CD14-positive monocyte (primary cell): Measurements from ENCODE around the gene RCN2. TPM values are rescaled to one million over a fixed set of nuclear protein-coding genes. Genes with fewer than 3 reads are reported as not detected.

Experiments used
- DNase-seq, 3 donors: peaks; one replicate each; pipeline ENCODE4 v3.0.0-alpha.2; 2011 to 2022
- H2AFZ ChIP-seq: 2 replicates; pipeline ENCODE4 v1.6.0; 2012; ENCODE audit warnings: mild to moderate bottlenecking, low read depth, low read length, inconsistent platforms; ENCODE audit not compliant: insufficient read depth, poor library complexity, severe bottlenecking
- H3K27ac ChIP-seq, 2 donors: 1 replicate in 1 of 2; 2 replicates in 1 of 2; pipeline ENCODE4 v1.5.1; 2012 to 2013; ENCODE audit warnings: low read length in 2 of 2, control low read depth in 1 of 2, inconsistent platforms in 1 of 2, low read depth in 1 of 2, mild to moderate bottlenecking in 1 of 2
- H3K27me3 ChIP-seq, 2 donors: one replicate each; pipeline versions ENCODE4 v1.6.0 to v1.6.1; 2011 to 2013; ENCODE audit warnings: low read length in 2 of 2; ENCODE audit not compliant: control insufficient read depth in 2 of 2, insufficient read depth in 2 of 2
- H3K36me3 ChIP-seq, 2 donors: replicated peaks in 1 of 2; 1 replicate in 1 of 2; 2 replicates in 1 of 2; pipeline versions ENCODE4 v1.5.1 to v1.6.1; 2012 to 2013; ENCODE audit warnings: low read length in 2 of 2, control low read depth in 1 of 2, inconsistent platforms in 1 of 2, mild to moderate bottlenecking in 1 of 2; ENCODE audit not compliant: insufficient read depth in 2 of 2, control insufficient read depth in 1 of 2
- H3K4me1 ChIP-seq, 2 donors: 1 replicate in 1 of 2; 2 replicates in 1 of 2; pipeline versions ENCODE4 v1.5.1 to v1.6.1; 2012 to 2013; ENCODE audit warnings: low read length in 2 of 2, control low read depth in 1 of 2, inconsistent platforms in 1 of 2, mild to moderate bottlenecking in 1 of 2, moderate library complexity in 1 of 2; ENCODE audit not compliant: insufficient read depth in 2 of 2, control insufficient read depth in 1 of 2
- H3K4me2 ChIP-seq: replicated peaks from 2 replicates; pipeline ENCODE3; 2012; ENCODE audit warnings: low read length, moderate library complexity, mild to moderate bottlenecking; ENCODE audit not compliant: poor library complexity, severe bottlenecking; ENCODE audit errors: extremely low read depth
- H3K4me3 ChIP-seq, 3 experiments: fragments of 200-600 bp in 1 of 3; sonication (generic) in 1 of 3; replicated peaks in 1 of 3; 1 replicate in 2 of 3; 2 replicates in 1 of 3; pipeline ENCODE4 v1.5.1; 2011 to 2013; ENCODE audit warnings: low read length in 3 of 3, mild to moderate bottlenecking in 3 of 3, control low read depth in 2 of 3, low read depth in 2 of 3, inconsistent platforms in 1 of 3, moderate library complexity in 1 of 3
- H3K79me2 ChIP-seq: 2 replicates; pipeline ENCODE4 v1.6.0; 2012; ENCODE audit warnings: mild to moderate bottlenecking, control low read depth, inconsistent platforms, low read length, moderate library complexity; ENCODE audit not compliant: insufficient read depth
- H3K9ac ChIP-seq: 2 replicates; pipeline ENCODE4 v1.6.0; 2017; ENCODE audit warnings: low read length, mild to moderate bottlenecking; ENCODE audit not compliant: insufficient read depth, poor library complexity, severe bottlenecking
- H3K9me3 ChIP-seq, 2 donors: replicated peaks in 1 of 2; 1 replicate in 1 of 2; 2 replicates in 1 of 2; pipeline versions ENCODE4 v1.5.1 to v1.6.1; 2012 to 2013; ENCODE audit warnings: low read length in 2 of 2, control low read depth in 1 of 2; ENCODE audit not compliant: control insufficient read depth in 1 of 2, insufficient read depth in 1 of 2
- H4K20me1 ChIP-seq: 2 replicates; pipeline ENCODE4 v1.6.0; 2012; ENCODE audit warnings: mild to moderate bottlenecking, low read length, control low read depth, moderate library complexity; ENCODE audit not compliant: insufficient read depth
- H3K27ac Mint-ChIP-seq, 7 donors: one replicate each; pipeline ENCODE4 v1.8.0; 2020; ENCODE audit warnings: mild to moderate bottlenecking in 7 of 7, mixed read lengths in 7 of 7, moderate library complexity in 6 of 7, inconsistent platforms in 2 of 7
- H3K27me3 Mint-ChIP-seq, 3 donors: one replicate each; pipeline ENCODE4 v1.8.0; 2021 to 2022; ENCODE audit warnings: low read depth in 3 of 3, mild to moderate bottlenecking in 3 of 3, mixed read lengths in 3 of 3, moderate library complexity in 3 of 3, inconsistent platforms in 1 of 3
- H3K36me3 Mint-ChIP-seq, 2 donors: one replicate each; pipeline ENCODE4 v1.8.0; 2020; ENCODE audit warnings: mixed read lengths in 2 of 2, inconsistent platforms in 1 of 2, mild to moderate bottlenecking in 1 of 2
- H3K4me1 Mint-ChIP-seq: one replicate; pipeline ENCODE4 v1.8.0; 2020; ENCODE audit warnings: mild to moderate bottlenecking, mixed read lengths
- H3K4me3 Mint-ChIP-seq, 2 donors: one replicate each; pipeline ENCODE4 v1.8.0; 2020; ENCODE audit warnings: mild to moderate bottlenecking in 2 of 2, mixed read lengths in 2 of 2, moderate library complexity in 1 of 2
- H3K9me3 Mint-ChIP-seq, 7 donors: one replicate each; pipeline ENCODE4 v1.8.0; 2020 to 2022; ENCODE audit warnings: mixed read lengths in 7 of 7, mild to moderate bottlenecking in 6 of 7, moderate library complexity in 6 of 7, inconsistent platforms in 2 of 7
- WGBS: methylation state at CpG from one replicate; pipeline ENCODE4 v1.1.5; 2013; ENCODE audit warnings: missing lambda C conversion rate; ENCODE audit not compliant: insufficient coverage; 5-methylcytosine and 5-hydroxymethylcytosine counted together
- intact Hi-C, 2 donors: fragments of 100-400 bp; cut with micrococcal nuclease; formaldehyde crosslinking; loops; one replicate each; pipeline versions ENCODE4 v1.15.0 to v1.15.1; 2023
- polyA plus RNA-seq, 3 donors: library from polyadenylated mRNA; depleted of rRNA in 1 of 3; unstranded in 2 of 3; stranded (reverse) in 1 of 3; fragments of 300-500 nt in 2 of 3; fragments of >200 nt in 1 of 3; fragmentation: Illumina TruSeq in 2 of 3; gene quantifications; 1 replicate in 2 of 3; 2 replicates in 1 of 3; pipeline ENCODE4 v1.2.3, GENCODE V29; 2012 to 2021
- TF ChIP-seq, protein P1 (sequence below): fragments of 200-600 bp; IDR thresholded peaks from one replicate; pipeline ENCODE4 v1.8.0; 2022; ENCODE audit warnings: antibody characterized with exemption, mild to moderate bottlenecking

The RCN2 gene
- polyA plus RNA-seq, 3 donors: 7.1 to 16.4 (median 13.2) TPM

DNA sequence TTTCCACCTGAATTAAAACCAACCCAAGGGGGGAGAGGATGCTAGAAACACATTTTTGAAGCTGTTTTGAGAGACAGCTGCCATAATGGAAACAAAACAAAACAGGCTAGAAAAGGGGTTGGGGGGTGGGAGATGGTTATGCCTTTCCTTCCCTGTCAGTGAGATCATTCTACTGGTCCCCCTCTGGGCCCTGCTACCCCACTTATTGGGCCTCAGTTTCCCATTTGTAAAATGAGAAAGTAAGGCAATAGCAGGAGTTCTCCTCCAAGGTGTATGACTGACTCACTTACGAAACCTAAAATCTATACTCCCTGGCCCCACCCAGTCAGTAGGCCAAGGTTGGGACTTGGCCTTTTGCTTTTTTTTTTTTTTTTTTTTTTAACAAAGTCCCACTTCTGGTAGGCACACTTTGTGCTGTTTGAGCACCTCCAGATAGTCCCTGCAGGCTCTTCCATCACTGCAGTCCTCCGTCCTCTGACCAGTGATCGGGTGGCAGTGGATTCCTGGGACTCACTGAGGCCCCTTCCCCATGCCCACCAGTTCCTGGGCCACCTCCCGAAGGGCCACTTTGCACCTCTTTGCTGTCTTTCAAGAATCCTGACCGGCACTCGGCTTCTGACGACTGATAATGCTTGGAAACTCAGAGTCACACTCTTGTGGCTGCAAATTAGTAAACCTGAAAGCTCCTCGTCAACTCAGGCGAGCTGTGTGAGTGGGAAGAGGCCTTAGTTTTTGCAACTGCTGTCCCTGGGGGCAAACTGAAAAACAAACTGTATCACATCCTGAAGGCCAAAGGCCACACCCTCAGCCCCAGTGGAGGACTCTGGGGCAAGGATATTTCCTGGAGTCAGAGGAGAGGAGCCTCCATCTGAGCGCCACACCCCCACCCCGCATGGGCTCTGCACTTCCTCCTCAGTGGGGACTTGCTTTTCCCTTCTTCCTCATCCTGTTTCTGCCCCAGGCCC lies 56.6 kb downstream of the RCN2 start:
- H3K4me1 Mint-ChIP-seq: peaks cover 94% of the 10 kb centered on the region
- Histone ChIP-seq H3K27me3 (no peaks in the 10 kb centered on the region), H3K9ac (peak overlapping the region; percentile 33), H3K4me1 (peaks cover 100% of the 10 kb centered on the region in 2 donors), H4K20me1 (no peaks in the 10 kb centered on the region), H3K27ac (peak overlapping the region; percentile 71 to 85), H3K9me3 (no peaks in the 10 kb centered on the region), H3K36me3 (no peaks in the 10 kb centered on the region), H2AFZ (peak overlapping the region; percentile 35), H3K4me2 (peak overlapping the region; percentile 66), H3K79me2 (peaks cover 32% of the 10 kb centered on the region), H3K4me3 (peak overlapping the region in 1 of 3 experiments; percentile 60)
- WGBS: 31% methylated on average over 6 of the region's 11 CpGs
- DNase-seq: peak; percentile 55 to 70 (median 68)
- intact Hi-C loops: loop anchor here in 1 of 2 donors (10.0 kb wide), 1 partner anchor 77 kb away; no protein-coding TSS in a partner anchor
- peaks cover 0 to 3% (median 0%) of the 10 kb centered on the region in 7 donors for H3K9me3 Mint-ChIP-seq
- peak overlapping the region; percentile 88 to 96 (median 95) for H3K27ac Mint-ChIP-seq
- H3K36me3 Mint-ChIP-seq: no peaks in the 10 kb centered on the region
- peak overlapping the region; percentile 69 to 78 for H3K4me3 Mint-ChIP-seq
- peaks cover 0 to 7% (median 0%) of the 10 kb centered on the region in 3 donors for H3K27me3 Mint-ChIP-seq
- TF ChIP-seq, protein P1, sequence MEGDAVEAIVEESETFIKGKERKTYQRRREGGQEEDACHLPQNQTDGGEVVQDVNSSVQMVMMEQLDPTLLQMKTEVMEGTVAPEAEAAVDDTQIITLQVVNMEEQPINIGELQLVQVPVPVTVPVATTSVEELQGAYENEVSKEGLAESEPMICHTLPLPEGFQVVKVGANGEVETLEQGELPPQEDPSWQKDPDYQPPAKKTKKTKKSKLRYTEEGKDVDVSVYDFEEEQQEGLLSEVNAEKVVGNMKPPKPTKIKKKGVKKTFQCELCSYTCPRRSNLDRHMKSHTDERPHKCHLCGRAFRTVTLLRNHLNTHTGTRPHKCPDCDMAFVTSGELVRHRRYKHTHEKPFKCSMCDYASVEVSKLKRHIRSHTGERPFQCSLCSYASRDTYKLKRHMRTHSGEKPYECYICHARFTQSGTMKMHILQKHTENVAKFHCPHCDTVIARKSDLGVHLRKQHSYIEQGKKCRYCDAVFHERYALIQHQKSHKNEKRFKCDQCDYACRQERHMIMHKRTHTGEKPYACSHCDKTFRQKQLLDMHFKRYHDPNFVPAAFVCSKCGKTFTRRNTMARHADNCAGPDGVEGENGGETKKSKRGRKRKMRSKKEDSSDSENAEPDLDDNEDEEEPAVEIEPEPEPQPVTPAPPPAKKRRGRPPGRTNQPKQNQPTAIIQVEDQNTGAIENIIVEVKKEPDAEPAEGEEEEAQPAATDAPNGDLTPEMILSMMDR: no peak

DNA sequence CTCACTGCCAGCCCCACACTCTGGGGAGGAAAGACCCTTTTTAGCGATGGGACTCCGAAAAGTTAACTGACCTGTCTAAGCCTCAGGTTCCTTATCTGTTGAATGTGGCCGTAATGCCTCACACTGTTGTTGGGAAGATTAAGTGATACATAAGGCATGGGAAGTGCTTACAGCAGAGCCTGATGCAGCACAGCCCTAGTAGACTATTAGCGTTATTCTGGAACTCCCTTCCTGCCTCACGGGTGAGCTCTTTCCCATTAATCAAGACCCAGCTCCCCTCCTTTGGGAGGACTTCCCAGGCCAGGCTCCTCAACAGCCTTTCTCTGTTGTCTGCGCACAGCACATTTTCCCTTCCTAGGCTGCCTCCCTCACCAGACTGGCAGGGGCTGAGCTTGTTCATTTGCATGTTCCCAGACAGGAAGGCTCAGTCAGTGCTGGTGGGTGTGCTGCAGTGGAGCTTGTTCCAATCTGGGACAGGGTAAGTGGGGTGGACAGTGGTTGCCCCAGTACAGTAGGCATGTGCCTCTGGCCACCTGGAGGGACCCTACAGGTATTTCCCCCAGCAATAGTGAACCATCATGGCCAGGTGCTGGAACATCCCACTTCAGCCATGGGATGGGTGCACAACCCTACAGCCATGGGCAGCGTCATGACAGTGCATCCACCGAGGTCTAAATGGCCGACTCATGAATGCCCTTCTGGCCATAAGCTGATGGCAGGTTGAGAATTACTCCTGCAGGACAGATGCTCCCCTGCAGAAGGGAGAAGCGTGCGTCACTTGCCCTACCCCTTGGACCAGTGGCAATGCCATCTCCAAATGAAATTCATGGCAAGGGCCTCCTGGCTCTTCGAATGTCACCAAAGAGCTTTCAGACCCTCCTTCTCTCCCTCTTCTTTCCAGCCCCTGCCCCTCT lies 57.6 kb downstream of the RCN2 start:
- peak overlapping the region in 1 of 3 experiments; percentile 60 for H3K4me3 ChIP-seq
- peaks cover 100% of the 10 kb centered on the region in 2 donors for H3K4me1 ChIP-seq

More for the DNA sequence above, 57.6 kb downstream of the RCN2 start:
- no peaks in the 10 kb centered on the region for H3K27me3 ChIP-seq
- TF ChIP-seq, protein P1: no peak
- Mint-ChIP-seq H3K27me3 (peaks cover 0 to 7% (median 0%) of the 10 kb centered on the region in 3 donors), H3K27ac (peak overlapping the region; percentile 88 to 96 (median 95)), H3K4me3 (peak overlapping the region; percentile 69 to 78), H3K9me3 (peaks cover 0 to 2% (median 0%) of the 10 kb centered on the region in 7 donors), H3K36me3 (no peaks in the 10 kb centered on the region), H3K4me1 (peaks cover 94% of the 10 kb centered on the region)
- peak overlapping the region; percentile 66 for H3K4me2 ChIP-seq
- H2AFZ ChIP-seq: peak overlapping the region; percentile 35
- H4K20me1 ChIP-seq: no peaks in the 10 kb centered on the region
- no peak for DNase-seq
- H3K27ac ChIP-seq: peak overlapping the region; percentile 71 to 85
- H3K9ac ChIP-seq: no peak overlapping the region
- intact Hi-C loops: loop anchor here in 1 of 2 donors (10.0 kb wide), 1 partner anchor 76 kb away; no protein-coding TSS in a partner anchor
- peaks cover 37% of the 10 kb centered on the region for H3K79me2 ChIP-seq
- no peaks in the 10 kb centered on the region for H3K9me3 ChIP-seq
- 72% methylated on average over 10 of the region's 12 CpGs for WGBS
- no peaks in the 10 kb centered on the region for H3K36me3 ChIP-seq
